Spinal cord (tissue), 10 donors: ENCODE data around the gene FAM110D. TPM values are rescaled to one million over a fixed set of nuclear protein-coding genes. Genes with fewer than 3 reads are reported as not detected.
A peak's percentile ranks its signal among the peaks of the same experiment; 100 is the strongest.

Experiments used
- DNase-seq, 6 donors: peaks; one replicate each; pipeline versions ENCODE4 v3.0.0 to v3.0.0-alpha.2; 2013 to 2015; ENCODE audit warnings: low spot score in 6 of 6, low read depth in 4 of 6
- H3K27ac ChIP-seq: one replicate; pipeline ENCODE4 v1.5.1; 2013; ENCODE audit warnings: low read depth, low read length, control low read depth
- H3K27me3 ChIP-seq: one replicate; pipeline ENCODE4 v1.6.1; 2013; ENCODE audit warnings: low read length; ENCODE audit not compliant: control insufficient read depth, insufficient read depth
- H3K36me3 ChIP-seq: one replicate; pipeline ENCODE4 v1.6.1; 2013; ENCODE audit warnings: low read length; ENCODE audit not compliant: control insufficient read depth, insufficient read depth
- H3K4me1 ChIP-seq: one replicate; pipeline ENCODE4 v1.6.1; 2013; ENCODE audit warnings: low read length; ENCODE audit not compliant: control insufficient read depth, insufficient read depth
- H3K4me3 ChIP-seq: one replicate; pipeline ENCODE4 v1.5.1; 2013; ENCODE audit warnings: low read depth, low read length, control low read depth
- H3K9me3 ChIP-seq: one replicate; pipeline ENCODE4 v1.6.1; 2013; ENCODE audit warnings: low read length; ENCODE audit not compliant: control insufficient read depth, insufficient read depth
- WGBS: methylation state at CpG from one replicate; pipeline ENCODE4 v1.1.5; 2013; ENCODE audit warnings: missing lambda C conversion rate; ENCODE audit not compliant: insufficient coverage; 5-methylcytosine and 5-hydroxymethylcytosine counted together
- polyA plus RNA-seq, 2 donors: library from polyadenylated mRNA; unstranded; fragments of 120-200 nt; gene quantifications; one replicate each; pipeline ENCODE4 v1.2.1, GENCODE V29; 2013; ENCODE audit not compliant: insufficient read length in 2 of 2
- total RNA-seq, 2 donors: library from RNA; depleted of rRNA in 1 of 2; stranded (reverse); fragments of 120-200 nt in 1 of 2; fragments of >200 nt in 1 of 2; gene quantifications; one replicate each; pipeline versions ENCODE4 v1.2.3 to v1.2.4, GENCODE V29; 2013 to 2014
- donor health status: healthy.

The FAM110D gene
- total and polyA plus RNA-seq, 4 donors = 0.10 to 1.8 (median 1.5) TPM

DNA sequence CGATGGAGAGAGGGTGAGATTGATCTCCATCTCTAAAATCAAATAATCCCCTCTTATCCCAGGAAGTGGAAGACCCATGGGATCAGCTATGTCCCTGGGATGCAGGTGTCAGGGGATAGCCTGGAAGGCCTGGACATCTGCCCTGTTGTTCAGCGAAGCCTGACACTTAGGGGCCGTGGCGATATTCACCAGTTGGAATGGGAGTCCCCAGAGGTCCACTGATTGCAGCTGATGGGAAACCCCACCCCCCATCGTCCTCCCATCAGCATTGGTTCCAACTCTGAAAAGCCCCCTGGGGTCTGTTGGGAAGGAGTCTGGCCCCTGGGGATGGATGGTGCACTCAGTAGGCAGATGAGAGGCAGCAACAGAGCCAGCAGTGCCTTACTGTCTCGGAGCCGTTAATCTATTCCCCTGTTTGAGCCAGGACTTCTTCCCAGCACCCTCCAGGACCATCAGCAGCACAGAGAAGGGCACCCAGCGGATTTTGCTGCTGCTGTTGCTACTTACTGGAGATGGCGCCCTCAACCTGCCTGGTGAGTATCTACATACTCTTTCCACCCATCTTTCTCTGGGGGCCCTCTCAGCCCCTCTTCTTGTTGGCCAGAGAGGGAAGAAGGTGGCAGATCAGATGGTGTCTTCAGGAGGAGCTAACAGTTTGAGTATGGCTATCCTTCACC is 44.9 kb downstream of the FAM110D start:
- Histone ChIP-seq H3K27ac (no peak overlapping the region), H3K36me3 (no peaks in the 10 kb centered on the region), H3K27me3 (peaks cover 3% of the 10 kb centered on the region), H3K4me3 (no peak overlapping the region), H3K4me1 (peaks cover 7% of the 10 kb centered on the region), H3K9me3 (no peaks in the 10 kb centered on the region)
- WGBS = 59% methylated on average over 5 of the region's 9 CpGs
- DNase-seq = no peak

DNA sequence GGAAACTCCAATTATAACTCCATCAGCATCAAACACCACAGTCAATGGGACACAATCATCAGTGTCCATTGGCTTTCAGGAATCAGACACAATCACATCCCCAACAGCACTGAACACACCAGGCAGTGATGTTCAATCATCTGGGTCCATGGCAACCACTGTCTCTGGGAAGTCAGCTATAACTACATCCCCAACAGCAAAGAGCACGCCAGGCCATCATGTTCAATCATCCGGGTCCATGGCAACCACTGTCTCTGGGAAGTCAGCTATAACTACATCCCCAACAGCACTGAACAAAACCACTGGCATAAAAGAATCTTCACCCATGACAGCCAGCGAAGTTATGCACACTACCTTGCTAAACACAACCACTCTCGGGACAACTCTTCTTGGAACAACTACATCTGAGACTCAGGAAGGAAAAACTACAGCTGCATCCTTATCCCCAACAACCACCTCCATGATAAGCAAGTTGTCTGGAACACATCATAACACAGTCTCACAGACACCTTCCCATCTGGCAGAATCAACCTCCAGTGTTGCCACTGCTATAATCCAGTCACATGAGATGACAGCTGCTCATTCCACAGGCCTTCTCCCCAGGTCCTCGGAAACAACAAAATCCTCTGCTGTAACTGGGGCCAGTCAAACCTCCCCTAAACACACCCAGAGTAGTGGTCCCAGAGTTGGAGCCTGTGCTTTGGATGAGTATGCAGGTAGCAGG is 51.4 kb downstream of the FAM110D start:
- DNase-seq = peak in 1 of 6 donors; percentile 50
- Histone ChIP-seq H3K27me3 (no peaks in the 10 kb centered on the region), H3K36me3 (no peaks in the 10 kb centered on the region), H3K4me3 (no peak overlapping the region), H3K27ac (no peak overlapping the region), H3K4me1 (no peaks in the 10 kb centered on the region), H3K9me3 (no peaks in the 10 kb centered on the region)
- 55% methylated on average over 4 of the region's 5 CpGs for WGBS

DNA sequence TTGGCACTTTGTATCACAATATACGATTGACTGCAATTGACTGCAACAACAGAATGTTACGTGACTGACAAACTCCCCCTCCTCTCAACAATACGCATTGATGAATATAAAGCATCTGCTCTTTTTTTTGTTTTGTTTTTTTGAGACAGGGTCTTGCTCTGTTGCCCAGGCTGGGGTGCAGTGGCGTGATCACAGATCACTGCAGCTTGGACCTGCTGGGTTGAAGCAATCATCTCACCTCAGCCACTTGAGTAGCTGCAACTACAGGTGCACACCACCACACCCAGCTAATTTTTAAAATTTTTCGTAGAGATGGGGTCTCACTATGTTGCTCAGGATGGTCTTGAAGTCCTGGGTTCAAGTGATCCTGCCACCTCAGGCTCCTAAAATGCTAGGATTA is 53.8 kb downstream of the FAM110D start:
- Histone ChIP-seq H3K27me3 (no peaks in the 10 kb centered on the region), H3K9me3 (no peaks in the 10 kb centered on the region), H3K27ac (no peak overlapping the region), H3K4me3 (no peak overlapping the region), H3K36me3 (no peaks in the 10 kb centered on the region), H3K4me1 (no peaks in the 10 kb centered on the region)
- no peak for DNase-seq
- WGBS = 94% methylated on average over 2 of the region's 5 CpGs

DNA sequence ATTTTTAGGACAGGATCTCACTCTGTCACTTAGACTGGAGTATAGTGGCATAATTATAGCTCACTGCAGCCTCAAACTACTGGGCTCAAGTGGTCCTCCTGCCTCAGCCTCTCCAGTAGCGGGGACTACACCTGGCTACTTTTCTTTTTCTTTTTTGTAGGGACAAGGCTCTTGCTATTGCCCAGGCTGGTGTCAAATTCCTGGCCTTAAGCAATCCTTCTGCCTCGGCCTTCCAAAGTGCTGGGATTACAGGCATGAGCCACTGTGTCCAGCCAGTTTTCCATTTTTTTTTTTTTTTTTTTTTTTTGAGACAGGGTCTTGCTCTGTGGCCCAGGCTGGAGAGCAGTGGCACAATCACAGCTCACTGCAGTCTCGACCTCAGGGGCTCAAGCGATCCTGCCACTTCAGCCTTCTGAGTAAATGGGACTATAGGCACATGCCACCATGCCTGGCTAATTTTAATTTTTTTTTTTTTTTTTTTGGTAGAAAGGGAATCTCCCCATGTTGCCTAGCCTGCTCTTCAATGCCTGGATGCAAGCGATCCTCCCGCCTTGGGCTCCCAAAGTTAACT is 54.5 kb downstream of the FAM110D start:
- Histone ChIP-seq H3K27ac (no peak overlapping the region), H3K27me3 (no peaks in the 10 kb centered on the region), H3K4me1 (no peaks in the 10 kb centered on the region), H3K4me3 (no peak overlapping the region), H3K36me3 (no peaks in the 10 kb centered on the region), H3K9me3 (no peaks in the 10 kb centered on the region)
- 88% methylated on average over 4 of the region's 6 CpGs for WGBS
- DNase-seq = no peak

Other genes starting within 250 kb of the FAM110D start
- gene PAFAH2, start 161.0 kb upstream of the FAM110D start, total RNA-seq = 10 to 100 TPM in 1 of 2 donors, 1 to 10 TPM in 1; 6.6 to 11.1 TPM
- 1 to 10 TPM; 6.8 to 9.5 TPM for gene PAFAH2, start 161.0 kb upstream of the FAM110D start, polyA plus RNA-seq
- gene EXTL1, start 137.3 kb upstream of the FAM110D start, total RNA-seq = 1 to 10 TPM; 2.3 to 3.0 TPM
- 10 to 100 TPM; 12.9 to 14.8 TPM for gene EXTL1, start 137.3 kb upstream of the FAM110D start, polyA plus RNA-seq
- gene SLC30A2, start 113.0 kb upstream of the FAM110D start, total RNA-seq = under 1 TPM in 1 of 2 donors, not detected in 1; 0.11 TPM
- gene SLC30A2, start 113.0 kb upstream of the FAM110D start, polyA plus RNA-seq = under 1 TPM; 0.19 to 0.26 TPM
- not detected for gene TRIM63, start 91.4 kb upstream of the FAM110D start, total RNA-seq
- not detected for gene TRIM63, start 91.4 kb upstream of the FAM110D start, polyA plus RNA-seq
- gene PDIK1L, start 47.3 kb upstream of the FAM110D start, total RNA-seq = 10 to 100 TPM; 15.1 to 24.8 TPM
- 10 to 100 TPM; 21.6 to 28.8 TPM for gene PDIK1L, start 47.3 kb upstream of the FAM110D start, polyA plus RNA-seq
- gene C1orf232, start 9.9 kb downstream of the FAM110D start, total RNA-seq = under 1 TPM in 1 of 2 donors, not detected in 1; 0.50 TPM
- gene C1orf232, start 9.9 kb downstream of the FAM110D start, polyA plus RNA-seq = 1 to 10 TPM; 1.1 to 1.4 TPM
- gene ZNF593, start 10.8 kb downstream of the FAM110D start, total RNA-seq = 10 to 100 TPM in 1 of 2 donors, 1 to 10 TPM in 1; 9.3 to 17.6 TPM
- gene ZNF593, start 10.8 kb downstream of the FAM110D start, polyA plus RNA-seq = 10 to 100 TPM; 17.3 to 21.1 TPM
- not detected for gene ZNF593OS, start 12.8 kb downstream of the FAM110D start, total RNA-seq
- gene ZNF593OS, start 12.8 kb downstream of the FAM110D start, polyA plus RNA-seq = 1 to 10 TPM; 2.3 to 2.7 TPM
- 1 to 10 TPM; 1.8 to 2.0 TPM for gene CNKSR1, start 18.4 kb downstream of the FAM110D start, total RNA-seq
- gene CNKSR1, start 18.4 kb downstream of the FAM110D start, polyA plus RNA-seq = 10 to 100 TPM in 1 of 2 donors, 1 to 10 TPM in 1; 6.1 to 11.2 TPM
- under 1 TPM in 1 of 2 donors, not detected in 1; 0.11 TPM for gene CATSPER4, start 31.5 kb downstream of the FAM110D start, total RNA-seq
- under 1 TPM in 1 of 2 donors, not detected in 1; 0.14 TPM for gene CATSPER4, start 31.5 kb downstream of the FAM110D start, polyA plus RNA-seq
- 10 to 100 TPM; 14.7 to 16.1 TPM for gene CEP85, start 75.1 kb downstream of the FAM110D start, total RNA-seq
- 10 to 100 TPM; 17.3 to 20.3 TPM for gene CEP85, start 75.1 kb downstream of the FAM110D start, polyA plus RNA-seq
- gene SH3BGRL3, start 121.0 kb downstream of the FAM110D start, total RNA-seq = 10 to 100 TPM; 12.4 to 44.7 TPM
- gene SH3BGRL3, start 121.0 kb downstream of the FAM110D start, polyA plus RNA-seq = 100 to 1,000 TPM; 226 to 228 TPM
- gene UBXN11, start 147.6 kb downstream of the FAM110D start, total RNA-seq = 10 to 100 TPM in 1 of 2 donors, 1 to 10 TPM in 1; 7.5 to 23.7 TPM
- 10 to 100 TPM; 32.3 to 39.1 TPM for gene UBXN11, start 147.6 kb downstream of the FAM110D start, polyA plus RNA-seq
- gene CD52, start 158.9 kb downstream of the FAM110D start, total RNA-seq = 1 to 10 TPM; 1.4 TPM
- under 1 TPM; 0.57 to 0.95 TPM for gene CD52, start 158.9 kb downstream of the FAM110D start, polyA plus RNA-seq
- gene CRYBG2, start 195.1 kb downstream of the FAM110D start, total RNA-seq = under 1 TPM; 0.30 to 0.66 TPM
- gene CRYBG2, start 195.1 kb downstream of the FAM110D start, polyA plus RNA-seq = 1 to 10 TPM; 1.9 to 2.3 TPM
- not detected for gene ZNF683, start 213.7 kb downstream of the FAM110D start, total RNA-seq
- under 1 TPM in 1 of 2 donors, not detected in 1; 0.14 TPM for gene ZNF683, start 213.7 kb downstream of the FAM110D start, polyA plus RNA-seq